Measurements from ENCODE around the gene E2F4.

Gene E2F4

GRCh38 chr16:67150047-67150832, 41.7 kb upstream of the E2F4 start:
- Histone ChIP-seq H3K4me3 (ENCODE audit: low read length) (peak overlapping the region; percentile 57), H3K27ac (ENCODE audit: low read depth, low read length) (peak overlapping the region; percentile 65; the same call in 1 of the 2 replicates), H3K27me3 (ENCODE audit: insufficient read depth, low read length) (peaks cover 60% of the 10 kb centered on the region), H3K9me3 (ENCODE audit: insufficient read depth, low read depth, low read length) (no peaks in the 10 kb centered on the region), H3K9ac (ENCODE audit: low read depth, low read length) (peak overlapping the region; percentile 51), H3K4me1 (ENCODE audit: insufficient read depth, low read length) (no peaks in the 10 kb centered on the region), H3K36me3 (ENCODE audit: insufficient read depth, low read length) (peaks cover 32% of the 10 kb centered on the region)
- 2% methylated on average over 94 of the region's 94 CpGs for WGBS

- 2% methylated on average over 34 of the region's 34 CpGs for WGBS
- Histone ChIP-seq H3K36me3 (ENCODE audit: insufficient read depth, low read length) (peaks cover 25% of the 10 kb centered on the region), H3K4me1 (ENCODE audit: insufficient read depth, low read length) (no peaks in the 10 kb centered on the region), H3K27ac (ENCODE audit: low read depth, low read length) (peak within 1 kb of the TSS; percentile 65; the same call in 1 of the 2 replicates), H3K9me3 (ENCODE audit: insufficient read depth, low read depth, low read length) (no peaks in the 10 kb centered on the region), H3K9ac (ENCODE audit: low read depth, low read length) (peak within 1 kb of the TSS; percentile 51), H3K27me3 (ENCODE audit: insufficient read depth, low read length) (peaks cover 67% of the 10 kb centered on the region), H3K4me3 (ENCODE audit: low read length) (peak within 1 kb of the TSS; percentile 57)
Measured at GRCh38 chr16:67150833-67151396, 41.0 kb upstream of the E2F4 start, which contains the start of gene B3GNT9. B3GNT9 (minus strand) TSS chr16:67150998; CDS start chr16:67150485, 513 bp downstream.

GRCh38 chr16:67151431-67152097, 40.4 kb upstream of the E2F4 start:
- H3K36me3 ChIP-seq (ENCODE audit: insufficient read depth, low read length): peaks cover 18% of the 10 kb centered on the region
- H3K9ac ChIP-seq (ENCODE audit: low read depth, low read length): no peak overlapping the region; the same call in 1 of the 2 replicates
- H3K27ac ChIP-seq (ENCODE audit: low read depth, low read length): no peak overlapping the region
- no peaks in the 10 kb centered on the region for H3K4me1 ChIP-seq (ENCODE audit: insufficient read depth, low read length)
- no peaks in the 10 kb centered on the region for H3K9me3 ChIP-seq (ENCODE audit: insufficient read depth, low read depth, low read length)
- peak overlapping the region; percentile 57 for H3K4me3 ChIP-seq (ENCODE audit: low read length)
- H3K27me3 ChIP-seq (ENCODE audit: insufficient read depth, low read length): peaks cover 73% of the 10 kb centered on the region
- WGBS: 61% methylated on average over 8 of the region's 8 CpGs

GRCh38 chr16:67154578-67155294, 37.2 kb upstream of the E2F4 start:
- Histone ChIP-seq H3K27me3 (ENCODE audit: insufficient read depth, low read length) (peaks cover 100% of the 10 kb centered on the region), H3K4me3 (ENCODE audit: low read length) (peak overlapping the region; percentile 45)

GRCh38 chr16:67155295-67156142, 36.4 kb upstream of the E2F4 start:
- no peaks in the 10 kb centered on the region for H3K36me3 ChIP-seq (ENCODE audit: insufficient read depth, low read length)
- no peak overlapping the region for H3K27ac ChIP-seq (ENCODE audit: low read depth, low read length)
- H3K4me1 ChIP-seq (ENCODE audit: insufficient read depth, low read length): 0 out of 2 replicates have a peak, but pooled peaks cover 6% of the 10 kb centered on the region
- 7% methylated on average over 74 of the region's 74 CpGs for WGBS
- peaks cover 100% of the 10 kb centered on the region for H3K27me3 ChIP-seq (ENCODE audit: insufficient read depth, low read length)
- H3K9ac ChIP-seq (ENCODE audit: low read depth, low read length): no peak overlapping the region
- H3K4me3 ChIP-seq (ENCODE audit: low read length): peak overlapping the region; percentile 45
- no peaks in the 10 kb centered on the region for H3K9me3 ChIP-seq (ENCODE audit: insufficient read depth, low read depth, low read length)

More at GRCh38 chr16:67154578-67155294, 37.2 kb upstream of the E2F4 start:
- 16% methylated on average over 60 of the region's 61 CpGs for WGBS
- Histone ChIP-seq H3K4me1 (ENCODE audit: insufficient read depth, low read length) (0 out of 2 replicates have a peak, but pooled peaks cover 6% of the 10 kb centered on the region), H3K27ac (ENCODE audit: low read depth, low read length) (no peak overlapping the region), H3K36me3 (ENCODE audit: insufficient read depth, low read length) (no peaks in the 10 kb centered on the region), H3K9ac (ENCODE audit: low read depth, low read length) (no peak overlapping the region), H3K9me3 (ENCODE audit: insufficient read depth, low read depth, low read length) (no peaks in the 10 kb centered on the region)

- WGBS: 60% methylated on average over 15 of the region's 15 CpGs
- H3K9ac ChIP-seq (ENCODE audit: low read depth, low read length): no peak overlapping the region
- peaks cover 100% of the 10 kb centered on the region for H3K27me3 ChIP-seq (ENCODE audit: insufficient read depth, low read length)
- H3K4me1 ChIP-seq (ENCODE audit: insufficient read depth, low read length): 0 out of 2 replicates have a peak, but pooled peaks cover 6% of the 10 kb centered on the region
- no peak overlapping the region for H3K27ac ChIP-seq (ENCODE audit: low read depth, low read length)
- no peaks in the 10 kb centered on the region for H3K36me3 ChIP-seq (ENCODE audit: insufficient read depth, low read length)
- no peaks in the 10 kb centered on the region for H3K9me3 ChIP-seq (ENCODE audit: insufficient read depth, low read depth, low read length)
- H3K4me3 ChIP-seq (ENCODE audit: low read length): no peak overlapping the region
Measured at GRCh38 chr16:67156143-67156844, 35.7 kb upstream of the E2F4 start.

- WGBS: 52% methylated on average over 7 of the region's 7 CpGs
- Histone ChIP-seq H3K4me3 (ENCODE audit: low read length) (no peak overlapping the region), H3K36me3 (ENCODE audit: insufficient read depth, low read length) (no peaks in the 10 kb centered on the region), H3K27me3 (ENCODE audit: insufficient read depth, low read length) (peaks cover 100% of the 10 kb centered on the region), H3K9ac (ENCODE audit: low read depth, low read length) (no peak overlapping the region), H3K9me3 (ENCODE audit: insufficient read depth, low read depth, low read length) (no peaks in the 10 kb centered on the region), H3K27ac (ENCODE audit: low read depth, low read length) (no peak overlapping the region), H3K4me1 (ENCODE audit: insufficient read depth, low read length) (0 out of 2 replicates have a peak, but pooled peaks cover 6% of the 10 kb centered on the region)
Measured at GRCh38 chr16:67157106-67157748, 34.7 kb upstream of the E2F4 start.

- no peak overlapping the region for H3K9ac ChIP-seq (ENCODE audit: low read depth, low read length)
- H3K27ac ChIP-seq (ENCODE audit: low read depth, low read length): no peak overlapping the region
- no peak overlapping the region for H3K4me3 ChIP-seq (ENCODE audit: low read length)
- no peaks in the 10 kb centered on the region for H3K36me3 ChIP-seq (ENCODE audit: insufficient read depth, low read length)
- 0 out of 2 replicates have a peak, but pooled peaks cover 6% of the 10 kb centered on the region for H3K4me1 ChIP-seq (ENCODE audit: insufficient read depth, low read length)
- no peaks in the 10 kb centered on the region for H3K9me3 ChIP-seq (ENCODE audit: insufficient read depth, low read depth, low read length)
- H3K27me3 ChIP-seq (ENCODE audit: insufficient read depth, low read length): peaks cover 100% of the 10 kb centered on the region
- 71% methylated on average over 7 of the region's 7 CpGs for WGBS
Measured at GRCh38 chr16:67157892-67158635, 33.9 kb upstream of the E2F4 start.

Measured in HUES64 (cell line).